CD4-positive, alpha-beta T cell treated with Interferon gamma for 1 hour (primary cell): ENCODE data around the gene CADM2.

Experiments
- DNase-seq: peaks from one replicate; pipeline ENCODE4 v3.0.0-alpha.2; 2020

Gene CADM2

GRCh38 chr3:85342915-85343314, 384.1 kb downstream of the CADM2 start:
- DNase-seq: no peak

- no peak for DNase-seq
Measured at GRCh38 chr3:85355572-85355971, 396.8 kb downstream of the CADM2 start.

DNA sequence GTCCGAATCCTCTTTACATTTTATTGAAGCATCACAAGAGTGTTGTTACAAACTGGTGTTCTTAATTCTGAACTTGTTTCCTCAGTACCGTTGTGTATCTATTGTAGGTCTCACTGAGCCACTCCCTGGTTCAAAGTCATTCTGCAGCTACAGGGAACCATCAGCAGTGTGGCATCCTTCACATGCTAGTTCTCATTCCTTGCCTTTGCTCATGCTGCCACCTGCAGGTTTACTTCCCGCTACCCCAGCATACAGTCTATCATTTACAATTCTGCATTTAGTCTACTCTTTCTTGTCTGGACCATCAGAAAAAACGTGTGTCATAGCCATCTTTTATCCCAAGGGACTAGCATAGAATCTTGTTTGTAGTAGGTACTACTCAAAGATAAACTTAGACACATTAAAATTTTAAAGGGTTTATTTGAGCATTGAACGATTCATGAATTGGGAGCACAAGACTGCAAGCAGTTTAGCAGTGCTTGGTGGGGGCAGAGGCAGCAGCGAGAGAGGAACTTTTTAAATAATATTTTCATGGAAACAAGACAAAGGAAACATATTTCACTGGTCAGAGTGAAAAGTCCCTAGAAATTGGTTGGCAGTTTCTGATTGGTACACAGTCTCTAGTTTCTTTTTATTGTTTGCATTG, 402.1 kb downstream of the CADM2 start:
- DNase-seq: no peak

DNA sequence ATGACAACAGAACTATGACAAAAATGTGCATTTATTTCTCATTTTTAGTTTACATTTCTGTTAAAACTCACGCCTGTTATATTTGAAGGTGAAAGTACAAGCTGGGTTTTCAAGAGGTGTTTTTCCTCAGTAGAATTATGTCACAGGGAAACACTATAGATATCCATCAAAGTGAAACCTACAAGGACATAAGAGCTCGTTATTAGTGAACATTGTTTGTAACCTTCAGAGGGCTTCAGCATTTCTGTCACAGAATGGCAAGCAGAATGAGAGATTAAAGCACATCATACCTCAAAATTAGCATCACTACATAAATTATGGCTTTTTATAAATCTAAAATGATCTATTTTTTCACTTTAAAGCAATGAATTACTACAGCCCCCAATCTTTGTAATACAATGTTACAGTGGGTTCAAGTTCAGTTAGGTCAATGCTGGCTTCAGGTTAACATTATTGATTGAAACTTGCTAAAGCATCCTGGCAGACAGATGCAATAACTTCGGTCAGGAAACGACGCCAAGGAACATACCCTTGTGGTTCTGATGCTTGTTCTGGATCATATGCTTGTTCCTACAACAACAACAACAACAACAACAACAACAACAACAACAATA, 405.6 kb downstream of the CADM2 start:
- DNase-seq: no peak

GRCh38 chr3:85370341-85370740, 411.6 kb downstream of the CADM2 start:
- no peak for DNase-seq

- DNase-seq: no peak
Measured at GRCh38 chr3:85376131-85376530, 417.3 kb downstream of the CADM2 start.

- no peak for DNase-seq
Measured at GRCh38 chr3:85377115-85377514, 418.3 kb downstream of the CADM2 start.

DNA sequence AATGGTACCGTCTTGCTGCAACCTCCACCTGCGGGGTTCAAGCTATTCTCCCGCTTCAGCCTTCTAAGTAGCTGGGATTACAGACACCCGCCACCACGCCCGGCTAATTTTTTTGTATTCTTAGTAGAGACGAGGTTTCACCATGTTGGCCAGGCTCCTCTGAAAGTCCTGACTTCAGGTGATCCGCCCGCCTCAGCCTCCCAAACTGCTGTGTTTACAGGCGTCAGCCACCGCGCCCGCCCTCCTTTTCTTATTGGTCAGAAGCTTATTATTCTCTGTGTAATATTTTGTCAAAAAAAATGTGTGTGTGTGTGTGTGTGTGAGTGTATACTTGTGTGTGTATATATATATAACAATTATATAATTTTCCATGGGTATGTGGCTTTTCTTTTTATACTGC, 425.6 kb downstream of the CADM2 start:
- no peak for DNase-seq

GRCh38 chr3:85387913-85388505, 429.2 kb downstream of the CADM2 start:
- DNase-seq: no peak

- DNase-seq: no peak
Measured at GRCh38 chr3:85394424-85394823, 435.6 kb downstream of the CADM2 start.

DNA sequence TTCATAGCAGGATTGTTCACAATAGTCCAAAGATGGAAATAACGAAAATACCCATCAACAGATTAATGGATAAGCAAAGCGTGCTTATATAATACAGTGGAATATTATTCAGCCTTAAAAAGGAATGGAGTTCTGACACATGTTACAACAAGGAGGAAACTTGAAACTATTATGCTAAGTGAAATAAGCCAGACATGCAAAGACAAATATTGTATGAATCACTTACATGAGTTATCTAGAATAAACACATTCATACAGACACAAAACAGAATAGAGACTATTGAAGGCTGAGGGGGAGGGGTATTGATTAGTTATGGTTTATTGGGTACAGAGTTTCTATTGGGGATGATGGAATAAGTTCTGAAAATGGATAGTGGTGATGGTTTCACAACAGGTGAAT, 438.6 kb downstream of the CADM2 start:
- DNase-seq: no peak

DNA sequence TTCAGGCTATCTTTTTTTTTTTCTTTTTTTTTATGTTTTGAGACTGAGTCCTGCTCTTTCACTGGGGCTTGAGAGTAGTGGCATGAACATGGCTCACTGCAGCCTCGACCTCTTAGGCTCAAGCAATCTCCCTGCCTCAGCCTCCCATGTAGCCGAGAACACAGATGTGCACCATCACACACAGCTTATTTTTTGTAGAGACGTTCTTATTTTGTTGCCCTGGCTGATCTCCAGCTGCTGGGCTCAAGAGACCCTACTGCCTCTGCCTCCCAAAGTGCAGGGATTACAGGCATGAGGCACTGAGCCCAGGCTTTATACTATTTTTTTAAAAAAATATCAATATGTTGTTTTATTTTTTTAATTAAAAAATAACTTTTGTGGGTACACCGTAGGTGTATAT, 467.3 kb downstream of the CADM2 start:
- no peak for DNase-seq

DNA sequence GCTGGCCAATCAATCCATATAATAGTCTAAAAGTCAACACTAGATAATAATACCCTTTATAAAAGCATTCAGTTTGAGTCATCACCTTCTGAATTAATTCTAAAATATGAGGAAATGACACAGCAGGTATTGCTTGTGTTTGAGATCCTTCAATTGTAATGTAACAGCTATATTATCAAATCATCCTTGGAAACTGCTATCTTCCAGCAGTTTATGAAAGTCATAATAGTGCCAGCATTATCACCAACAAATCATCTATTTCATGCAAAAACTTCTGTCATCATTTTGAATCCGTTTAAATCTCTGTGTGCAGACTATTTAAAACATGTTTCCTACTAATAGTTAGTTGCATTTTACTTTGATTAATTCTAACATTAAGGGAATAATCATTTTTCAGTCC, 468.7 kb downstream of the CADM2 start:
- no peak for DNase-seq

- DNase-seq: no peak
Measured at GRCh38 chr3:85432081-85432480, 473.3 kb downstream of the CADM2 start.

DNA sequence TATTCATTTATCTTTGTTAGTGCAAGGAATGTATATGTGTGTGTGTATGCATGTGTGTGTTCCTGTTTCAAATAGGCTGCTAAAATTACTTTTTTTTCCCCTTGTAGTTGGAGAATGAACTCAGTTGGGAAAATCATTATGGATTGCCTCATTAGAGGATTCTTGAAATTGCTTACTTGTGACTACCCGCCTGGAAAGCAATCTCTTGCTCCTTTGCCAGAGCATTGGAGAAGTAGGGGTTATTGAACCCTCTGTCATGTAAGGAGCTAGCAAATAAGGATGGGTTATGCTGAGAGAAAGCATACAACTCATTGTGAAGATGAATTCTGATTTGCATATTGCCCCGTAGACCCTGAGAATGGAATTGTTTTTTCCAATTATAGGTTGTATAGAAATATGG, 474.5 kb downstream of the CADM2 start:
- DNase-seq: no peak

DNA sequence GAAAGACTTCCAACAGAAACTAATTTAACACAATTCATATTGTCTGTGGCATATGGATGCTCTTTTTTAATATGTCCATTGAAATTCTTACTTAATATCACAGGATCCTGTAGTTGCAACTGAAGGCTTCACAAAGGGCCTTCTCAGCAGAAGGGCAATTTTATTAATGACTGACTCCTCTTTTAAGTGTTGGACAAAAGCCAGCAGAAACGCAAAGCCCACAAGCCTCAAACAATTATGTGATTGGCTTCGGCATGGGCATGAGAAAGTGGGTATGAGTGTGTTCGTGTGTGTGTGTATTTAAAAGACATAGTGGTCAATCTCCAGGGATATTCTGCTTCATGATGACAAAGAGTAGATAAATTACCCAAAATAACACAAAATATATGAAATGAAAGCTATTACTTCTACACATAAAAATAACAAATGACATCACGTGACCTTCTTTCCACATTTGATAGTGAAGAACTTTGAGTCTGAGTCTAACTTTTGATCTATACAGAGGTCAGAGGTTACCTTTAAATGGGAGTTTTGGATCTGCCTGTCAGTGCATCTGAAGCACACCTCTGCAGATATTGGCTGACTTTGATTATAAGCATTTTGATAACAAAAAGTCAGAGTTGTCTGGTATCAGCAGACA, 496.9 kb downstream of the CADM2 start:
- DNase-seq: no peak

DNA sequence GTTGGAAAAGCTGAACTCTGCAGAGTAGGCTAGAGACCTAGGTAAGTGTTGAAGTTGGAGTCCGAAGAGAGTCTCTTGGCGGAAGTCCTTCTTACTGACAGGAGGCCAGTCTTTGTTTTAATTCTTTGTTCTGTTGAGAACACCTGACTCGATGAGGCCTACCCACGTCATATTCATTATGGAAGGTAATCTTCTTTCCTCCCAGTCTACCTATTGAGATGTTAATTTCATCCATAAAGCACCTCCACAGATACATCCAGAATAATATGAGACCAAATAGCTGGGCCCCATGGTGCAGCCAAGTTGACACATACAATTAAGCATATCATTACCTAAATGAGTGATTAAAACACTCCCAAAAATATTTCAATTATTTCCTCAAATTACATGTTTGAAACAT, 515.5 kb downstream of the CADM2 start:
- DNase-seq: no peak

- no peak for DNase-seq
Measured at GRCh38 chr3:85475346-85475745, 516.6 kb downstream of the CADM2 start.

DNA sequence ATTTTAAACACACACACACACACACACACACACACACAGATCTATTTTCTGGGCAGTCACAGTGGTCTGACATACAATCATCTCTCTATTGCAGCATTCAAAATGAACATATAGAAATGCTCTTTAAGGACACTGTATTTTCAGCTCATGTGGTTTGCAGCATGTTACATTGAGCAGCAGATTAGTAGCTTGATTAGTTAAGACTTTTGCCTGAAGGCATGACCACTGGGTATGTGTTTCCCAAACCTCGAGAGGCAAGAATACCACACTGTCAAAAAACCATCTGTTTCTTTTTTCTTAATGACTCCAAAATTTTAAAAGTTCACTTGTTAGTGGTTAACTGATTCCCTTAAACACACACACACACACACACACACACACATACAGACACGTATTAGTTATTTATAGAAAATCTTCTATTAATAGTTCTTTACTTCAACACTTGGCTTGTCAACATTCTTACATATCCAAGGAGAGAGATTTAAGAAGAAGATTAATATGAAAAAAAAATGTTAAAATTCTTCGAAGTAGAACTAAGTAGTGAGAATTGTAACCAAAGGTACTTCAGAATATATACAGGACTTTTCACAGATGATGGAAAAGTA, 518.2 kb downstream of the CADM2 start:
- no peak for DNase-seq

DNA sequence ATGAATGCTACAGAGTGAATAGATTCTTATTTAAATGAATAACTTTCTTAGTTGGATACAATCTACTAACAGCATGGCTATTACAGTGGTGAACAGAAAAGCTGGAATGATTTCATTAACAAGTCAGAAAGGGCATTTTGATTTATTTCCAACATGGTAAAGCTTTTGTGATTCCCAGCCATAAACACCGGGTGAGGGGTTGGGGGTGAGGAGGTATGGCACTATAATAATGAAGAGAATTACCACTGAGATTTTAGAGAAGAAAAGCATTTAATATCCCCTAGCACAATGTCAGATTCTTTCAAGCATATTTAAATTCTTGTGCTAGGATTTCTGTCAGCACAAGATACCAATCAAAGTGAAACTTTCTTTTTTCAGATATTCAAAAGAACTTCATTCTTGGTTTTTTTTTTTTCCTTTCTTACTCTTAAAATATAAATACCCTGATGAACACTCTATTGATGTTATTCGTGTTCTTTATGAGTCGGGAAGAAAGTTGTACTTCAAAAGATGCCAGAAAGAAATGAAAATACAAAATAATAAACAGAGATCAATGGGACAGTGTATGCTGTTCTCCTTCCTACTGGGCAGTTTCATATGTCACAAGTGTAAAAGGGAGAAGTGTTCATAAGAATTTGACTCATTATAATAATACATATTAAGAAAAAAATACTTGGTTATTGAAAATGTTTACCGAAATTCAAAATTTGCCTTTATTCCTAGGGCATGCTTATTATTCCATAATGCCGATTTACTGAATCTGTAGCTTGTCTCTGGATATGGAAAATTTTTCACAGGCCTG, 522.8 kb downstream of the CADM2 start:
- no peak for DNase-seq

DNA sequence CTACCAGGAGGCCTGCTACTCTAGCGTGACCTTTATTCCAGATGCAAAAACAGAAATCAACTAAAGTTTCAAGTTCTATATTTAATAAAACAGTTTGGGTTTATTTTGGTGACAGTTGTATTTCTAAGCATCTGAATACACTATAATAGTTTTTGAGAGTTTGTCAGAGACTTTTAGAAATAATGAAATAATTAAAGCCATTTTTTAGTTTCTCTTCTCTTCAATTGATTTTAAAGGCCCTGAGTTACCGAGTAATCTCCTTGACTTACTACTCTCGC, 523.4 kb downstream of the CADM2 start:
- no peak for DNase-seq

GRCh38 chr3:85483986-85484385, 525.2 kb downstream of the CADM2 start:
- no peak for DNase-seq

DNA sequence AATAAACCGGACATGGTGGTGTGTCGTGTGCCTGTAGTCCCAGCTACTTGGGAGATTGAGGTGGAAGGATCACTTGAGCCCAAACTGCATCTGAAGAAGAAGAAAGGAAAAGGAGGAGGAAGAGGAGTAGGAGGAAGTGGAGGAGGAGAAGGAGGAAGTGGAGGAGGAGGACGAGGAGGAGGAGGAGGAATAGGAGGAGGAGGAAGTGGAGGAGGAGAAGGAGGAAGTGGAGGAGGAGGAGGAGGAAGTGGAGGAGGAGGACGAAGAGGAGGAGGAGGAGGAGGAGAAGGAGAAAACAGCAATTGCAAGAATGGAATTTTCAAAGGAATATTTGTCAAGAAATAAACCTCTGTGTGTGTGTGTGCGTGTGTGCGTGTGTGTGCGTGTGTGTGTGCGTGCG, 528.6 kb downstream of the CADM2 start:
- DNase-seq: no peak
